ENCODE data around the gene PLEKHM3. TPM values are rescaled to one million over a fixed set of nuclear protein-coding genes. Genes with fewer than 3 reads are reported as not detected.

The PLEKHM3 gene
- total RNA-seq, 1 experiment from 2014 or later = 2.5 TPM

- H3K9me3 ChIP-seq (ENCODE audit: control insufficient read depth, insufficient read depth, low read depth, low read length) = no peaks in the 10 kb centered on the region
- in situ Hi-C loops (cut with HindIII; ENCODE audit: low pct_unique_long_range_greater_than_20kb, low sequenced_read_pairs) = no loop called here
- intact Hi-C loops (cut with micrococcal nuclease; ENCODE audit: unreplicated experiment) = no loop called here
- DNase-seq (ENCODE audit: low read depth, low spot score) = no peak
- no peak overlapping the region for H3K27ac ChIP-seq (ENCODE audit: low read length)
- CTCF ChIA-PET = no interaction called here
- ATAC-seq = no peak
- POLR2A ChIA-PET = no interaction called here
- H3K27me3 ChIP-seq (ENCODE audit: control insufficient read depth, insufficient read depth, low read length) = no peaks in the 10 kb centered on the region
- H3K36me3 ChIP-seq (ENCODE audit: control insufficient read depth, insufficient read depth, low read length) = no peaks in the 10 kb centered on the region
- H3K4me3 ChIP-seq (ENCODE audit: low read depth in 2 of 2, low read length in 2 of 2) = no peak overlapping the region
- TF ChIP-seq SIN3A (IDR thresholded peaks at IDR 0.05; ENCODE audit: borderline replicate concordance, insufficient read depth, low read depth, low read length) = no peak
- no peak for TF ChIP-seq REST (IDR thresholded peaks at IDR 0.05; ENCODE audit: insufficient read depth in 1 of 2, low read depth in 2 of 2, low read length in 1 of 2)
- no peak for TF ChIP-seq CTCF (IDR thresholded peaks at IDR 0.05)
- no peak for TF ChIP-seq TCF7L2 (IDR thresholded peaks at IDR 0.05; ENCODE audit: low read depth, low read length)
- TF ChIP-seq POLR2AphosphoS5 (IDR thresholded peaks at IDR 0.05; ENCODE audit: low read depth, low read length) = no peak
- BruUV-seq (replicated peaks) = no TSS peak
- H3K4me1 ChIP-seq (ENCODE audit: control insufficient read depth, insufficient read depth, low read length) = no peaks in the 10 kb centered on the region
These were observed 205.2 kb downstream of the PLEKHM3 start for GRCh38 chr2:207819839-207820784.

- H3K4me3 ChIP-seq (ENCODE audit: low read depth in 2 of 2, low read length in 2 of 2) = no peak overlapping the region
- ChIA-PET CTCF (no interaction called here), POLR2A (interaction anchor here (0.6 kb wide), 1 partner anchor 324 kb away, joined by 9 read pairs; no protein-coding TSS in a partner anchor)
- no peaks in the 10 kb centered on the region for H3K27me3 ChIP-seq (ENCODE audit: control insufficient read depth, insufficient read depth, low read length)
- no peaks in the 10 kb centered on the region for H3K4me1 ChIP-seq (ENCODE audit: control insufficient read depth, insufficient read depth, low read length)
- TF ChIP-seq SIN3A (IDR thresholded peaks at IDR 0.05; ENCODE audit: borderline replicate concordance, insufficient read depth, low read depth, low read length) = no peak
- ATAC-seq (no peak), DNase-seq (ENCODE audit: low read depth, low spot score) (no peak)
- intact Hi-C loops (cut with micrococcal nuclease; ENCODE audit: unreplicated experiment) (no loop called here), in situ Hi-C loops (cut with HindIII; ENCODE audit: low pct_unique_long_range_greater_than_20kb, low sequenced_read_pairs) (no loop called here)
- H3K36me3 ChIP-seq (ENCODE audit: control insufficient read depth, insufficient read depth, low read length) = no peaks in the 10 kb centered on the region
- BruUV-seq (replicated peaks) = no TSS peak
- H3K9me3 ChIP-seq (ENCODE audit: control insufficient read depth, insufficient read depth, low read depth, low read length) = no peaks in the 10 kb centered on the region
- no peak overlapping the region for H3K27ac ChIP-seq (ENCODE audit: low read length)
These were observed 206.1 kb downstream of the PLEKHM3 start for GRCh38 chr2:207819021-207819797.

Data from Panc1 (cell line).